SH-SY5Y (cell line): ENCODE results near the gene GRK4.

Experiments used
- GATA2 ChIP-seq: IDR thresholded peaks from 2 replicates; pipeline ENCODE4 v1.6.1; 2011; ENCODE audit warnings: mild to moderate bottlenecking, low read depth, low read length
- GATA3 ChIP-seq: IDR thresholded peaks from 2 replicates; pipeline ENCODE4 v1.6.1; 2011; ENCODE audit warnings: low read depth, mild to moderate bottlenecking, low read length, moderate library complexity

- no peak for TF ChIP-seq GATA3
- TF ChIP-seq GATA2: no peak
Measured at GRCh38 chr4:2964706-2965258, 1.4 kb downstream of the GRK4 start.
